ENCODE data around the gene ZER1.
A peak's percentile ranks its signal among the peaks of the same experiment; 100 is the strongest.
"Not testable (repeated sequence)": the region's sequence is repeated elsewhere in the genome, so short reads cannot be mapped to it uniquely, and the experiment has no call there.

ZER1 gene

DNA sequence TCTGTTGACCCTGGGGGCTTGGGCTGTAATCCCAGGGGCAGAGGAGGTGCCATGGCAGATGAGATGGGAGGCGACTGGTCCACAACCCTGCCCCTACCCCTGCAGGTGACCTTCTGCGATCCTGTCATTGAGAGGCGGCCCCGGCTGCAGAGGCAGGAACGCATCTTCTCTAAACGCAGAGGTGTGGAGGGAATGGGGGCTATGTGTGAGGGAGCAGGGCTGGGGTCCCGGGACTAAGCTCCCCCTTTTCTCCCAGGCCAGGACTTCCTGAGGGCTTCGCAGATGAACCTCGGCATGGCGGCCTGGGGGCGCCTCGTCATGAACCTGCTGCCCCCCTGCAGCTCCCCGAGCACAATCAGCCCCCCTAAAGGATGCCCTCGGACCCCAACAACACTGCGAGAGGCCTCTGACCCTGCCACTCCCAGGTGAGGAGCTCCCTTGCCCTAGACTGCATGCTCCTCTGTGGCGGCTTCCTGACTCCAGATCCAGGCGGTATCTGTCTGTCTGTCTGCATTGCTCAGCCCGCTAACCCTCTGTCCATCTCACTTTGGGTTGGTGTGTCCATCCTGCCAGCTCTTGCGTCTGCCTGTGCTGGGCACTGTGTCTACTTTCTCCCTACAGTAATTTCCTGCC is 57.7 kb downstream of the ZER1 start:
- no peak for DNase-seq

DNA sequence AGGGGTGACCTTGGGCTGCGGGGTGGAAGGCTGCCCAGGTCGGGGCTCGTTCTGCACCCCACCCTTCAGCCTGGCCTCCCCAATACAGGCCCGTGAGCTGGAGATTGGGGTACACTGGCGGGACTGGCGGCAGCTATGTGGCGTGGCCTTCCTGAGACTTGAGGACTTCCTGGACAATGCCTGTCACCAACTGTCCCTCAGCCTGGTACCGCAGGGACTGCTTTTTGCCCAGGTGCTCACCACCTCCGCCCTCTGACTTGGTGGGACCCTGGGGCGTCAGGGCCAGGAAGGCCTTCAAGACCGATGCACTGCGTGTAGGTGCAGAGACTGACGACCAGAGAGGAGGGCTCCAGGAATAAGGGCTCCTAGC is 58.3 kb downstream of the ZER1 start:
- DNase-seq = no peak

- no peak for DNase-seq
Measured at GRCh38 chr9:128712451-128713410, 59.0 kb downstream of the ZER1 start.

- no peak for DNase-seq
Measured at GRCh38 chr9:128707446-128707845, 64.3 kb downstream of the ZER1 start.

GRCh38 chr9:128706671-128707381 is 64.9 kb downstream of the ZER1 start:
- DNase-seq = no peak

DNA sequence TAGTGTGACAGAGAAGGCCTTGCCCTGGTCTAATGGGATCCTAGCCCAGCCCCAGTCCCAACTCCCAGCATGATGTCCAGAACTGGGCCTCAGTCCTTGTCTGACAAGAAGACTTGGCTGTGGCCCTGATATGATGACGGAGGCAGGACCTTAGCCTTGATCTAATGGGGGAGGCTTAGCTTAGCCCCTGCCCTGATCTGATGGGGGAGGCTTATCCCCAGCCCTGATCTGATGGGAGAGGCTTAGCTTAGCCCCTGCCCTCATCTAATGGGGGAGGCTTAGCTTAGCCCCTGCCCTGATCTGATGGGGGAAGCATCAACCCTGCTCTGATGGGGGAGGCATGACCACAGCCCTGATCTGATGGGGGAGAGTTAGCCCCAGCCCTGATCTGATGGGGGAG is 65.7 kb downstream of the ZER1 start:
- no peak for DNase-seq

DNA sequence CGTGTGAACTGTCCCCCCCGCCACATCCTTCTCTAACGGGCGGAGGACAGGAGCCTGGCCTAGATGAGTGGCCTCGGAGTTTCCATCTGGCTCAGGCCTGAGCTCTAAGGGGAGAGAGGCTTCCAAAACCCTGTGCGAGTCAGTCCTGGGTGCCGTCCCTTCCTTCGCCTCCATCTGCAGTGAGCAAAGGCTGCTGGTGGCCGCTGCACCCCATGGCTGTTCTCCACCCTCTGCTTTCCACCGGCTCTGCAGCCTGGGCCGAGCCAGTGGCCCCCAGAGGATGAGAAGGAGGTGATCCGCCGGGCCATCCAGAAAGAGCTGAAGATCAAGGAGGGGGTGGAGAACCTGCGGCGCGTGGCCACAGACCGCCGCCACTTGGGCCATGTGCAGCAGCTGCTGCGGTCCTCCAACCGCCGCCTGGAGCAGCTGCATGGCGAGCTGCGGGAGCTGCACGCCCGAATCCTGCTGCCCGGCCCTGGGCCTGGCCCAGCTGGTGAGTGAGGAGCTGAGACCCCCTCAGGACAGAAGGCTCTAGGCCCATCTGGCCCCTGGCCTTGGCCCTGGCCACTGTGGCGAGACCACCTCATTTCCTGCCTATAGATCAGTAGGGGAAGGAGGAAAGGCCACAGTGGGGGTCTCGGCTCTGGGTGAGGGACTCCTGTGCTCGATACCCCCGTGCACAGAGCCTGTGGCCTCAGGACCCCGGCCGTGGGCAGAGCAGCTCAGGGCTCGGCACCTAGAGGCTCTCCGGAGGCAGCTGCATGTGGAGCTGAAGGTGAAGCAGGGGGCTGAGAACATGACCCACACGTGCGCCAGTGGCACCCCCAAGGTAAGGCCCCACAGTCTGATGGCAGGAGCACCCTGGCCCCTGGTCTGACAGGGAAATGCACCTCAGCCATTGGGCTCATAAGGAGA is 66.4 kb downstream of the ZER1 start:
- DNase-seq = no peak

GRCh38 chr9:128704356-128704670 is 67.4 kb downstream of the ZER1 start:
- no peak for DNase-seq

DNA sequence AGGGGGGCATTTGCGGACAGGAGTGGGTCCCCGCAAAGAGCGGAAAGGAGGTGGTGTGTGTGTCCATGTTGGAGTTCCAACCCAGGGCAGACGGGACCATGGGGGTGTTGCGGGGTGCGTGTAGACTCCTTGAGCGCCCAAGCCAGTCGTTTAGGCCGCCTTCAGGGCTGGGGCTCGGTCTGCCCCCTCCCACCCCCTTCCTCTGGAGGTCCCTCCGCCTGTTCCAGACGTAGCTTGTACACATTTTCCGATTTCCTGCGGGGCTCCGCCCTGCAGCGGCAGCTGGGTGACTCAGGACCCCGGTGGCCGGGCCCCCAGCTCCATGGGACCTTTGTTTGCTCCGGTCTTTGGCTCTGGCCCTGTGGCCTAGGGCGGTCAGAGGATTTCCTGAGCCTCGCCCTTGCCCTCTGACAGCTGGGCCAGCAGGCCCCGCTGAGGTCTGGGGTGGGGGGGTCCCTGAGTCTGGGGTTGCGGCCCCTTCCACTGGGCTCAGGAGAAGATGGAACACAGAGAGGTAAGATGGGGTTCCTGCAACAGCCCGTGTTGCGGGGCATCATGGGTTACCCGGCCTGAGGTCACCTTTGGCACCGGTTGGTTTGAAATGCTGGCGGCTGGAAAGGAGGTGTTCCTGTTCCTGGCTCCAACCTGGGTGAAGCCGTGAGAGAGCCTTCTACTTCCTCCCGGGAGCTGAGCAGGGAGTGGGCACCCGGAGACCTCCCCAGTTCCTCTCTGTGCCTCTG is 67.9 kb downstream of the ZER1 start:
- no peak for DNase-seq

- DNase-seq = no peak
Measured at GRCh38 chr9:128702949-128703615, 68.6 kb downstream of the ZER1 start.

- DNase-seq = no peak
Measured at GRCh38 chr9:128702445-128702948, 69.2 kb downstream of the ZER1 start, which contains the start of gene PKN3. PKN3 (plus strand) TSS chr9:128702503; CDS start chr9:128702916, 413 bp downstream.

GRCh38 chr9:128701227-128701854 is 70.4 kb downstream of the ZER1 start:
- no peak for DNase-seq

DNA sequence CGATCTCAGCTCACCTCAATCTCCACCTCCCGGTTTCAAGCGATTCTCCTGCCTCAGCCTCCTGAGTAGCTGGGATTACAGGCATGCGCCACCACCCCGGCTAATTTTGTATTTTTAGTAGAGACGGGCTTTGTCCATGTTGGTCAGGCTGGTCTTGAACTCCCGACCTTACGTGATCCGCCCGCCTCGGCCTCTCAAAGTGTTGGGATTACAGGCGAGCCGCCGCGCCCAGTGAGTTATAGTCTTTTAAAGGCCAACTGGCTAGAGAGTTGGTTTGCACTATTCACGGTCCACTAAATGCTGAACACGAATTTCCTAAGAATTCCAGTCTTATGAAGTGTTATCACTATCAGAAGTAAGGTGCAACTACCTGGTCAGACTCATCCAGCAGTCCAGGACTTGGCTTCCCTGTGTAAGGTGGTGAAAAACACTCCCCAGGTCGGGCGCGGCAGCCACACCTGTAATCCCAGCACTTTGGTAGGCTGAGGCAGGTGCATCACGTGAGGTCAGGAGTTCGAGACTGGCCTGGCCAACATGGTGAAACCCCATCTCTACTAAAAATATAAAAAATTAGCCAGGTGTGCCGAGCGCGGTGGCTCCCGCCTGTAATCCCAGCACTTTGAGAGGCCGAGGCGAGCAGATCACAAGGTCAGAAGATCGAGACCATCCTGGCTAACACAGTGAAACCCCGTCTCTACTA is 72.5 kb downstream of the ZER1 start:
- DNase-seq = not testable (repeated sequence)

DNA sequence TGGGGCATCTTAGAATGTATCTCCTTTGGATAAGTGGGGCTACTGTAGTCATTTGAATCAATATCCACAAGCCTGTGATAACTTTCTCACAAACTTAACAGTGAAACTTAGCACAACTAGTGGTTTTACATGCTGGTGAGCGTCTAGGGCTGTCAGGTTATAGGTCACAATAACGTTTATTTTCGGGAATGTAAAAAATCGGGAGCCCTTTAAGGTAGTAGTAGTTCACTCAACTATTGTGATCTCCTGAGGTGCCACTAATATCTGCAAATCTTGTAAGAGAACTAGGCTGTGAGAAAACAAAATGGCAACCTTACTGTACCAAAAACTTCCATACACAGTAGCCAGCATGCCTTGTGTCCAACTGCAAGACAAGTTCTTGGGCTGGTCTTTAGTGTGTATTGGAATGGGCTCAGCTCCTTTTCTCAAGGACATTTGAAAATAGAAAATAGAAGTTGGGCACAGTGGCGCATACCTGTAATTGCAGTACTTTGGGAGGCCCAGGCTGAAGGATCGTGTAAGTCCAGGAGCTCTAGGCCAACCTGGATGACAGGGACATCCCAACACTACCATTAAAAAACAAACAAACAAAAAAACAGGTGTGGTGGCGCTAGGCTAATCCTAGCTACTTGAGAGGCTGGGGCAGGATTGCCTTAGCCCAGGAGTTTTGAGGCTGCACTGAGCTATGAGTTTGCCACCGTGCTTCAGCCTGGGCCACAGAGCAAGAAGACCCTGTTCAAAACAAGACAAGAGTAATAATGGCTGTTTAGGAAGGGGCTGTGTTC is 74.6 kb downstream of the ZER1 start:
- no peak for DNase-seq

GRCh38 chr9:128694344-128694743 is 77.4 kb downstream of the ZER1 start:
- no peak for DNase-seq

DNA sequence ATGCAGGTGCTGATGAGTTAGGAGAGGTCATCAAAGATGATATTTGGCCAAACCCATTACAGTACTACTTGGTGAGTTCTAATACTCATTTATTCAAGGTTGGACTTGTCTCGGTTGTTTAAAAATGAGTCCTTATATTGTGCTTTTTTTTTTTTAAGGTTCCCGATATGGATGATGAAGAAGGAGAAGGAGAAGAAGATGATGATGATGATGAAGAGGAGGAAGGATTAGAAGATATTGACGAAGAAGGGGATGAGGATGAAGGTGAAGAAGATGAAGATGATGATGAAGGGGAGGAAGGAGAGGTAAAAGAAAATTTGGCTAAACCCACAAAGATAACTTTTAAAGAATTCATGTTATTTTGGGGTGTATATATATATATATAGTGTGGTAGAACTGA is 78.0 kb downstream of the ZER1 start:
- DNase-seq = not testable (repeated sequence)

DNA sequence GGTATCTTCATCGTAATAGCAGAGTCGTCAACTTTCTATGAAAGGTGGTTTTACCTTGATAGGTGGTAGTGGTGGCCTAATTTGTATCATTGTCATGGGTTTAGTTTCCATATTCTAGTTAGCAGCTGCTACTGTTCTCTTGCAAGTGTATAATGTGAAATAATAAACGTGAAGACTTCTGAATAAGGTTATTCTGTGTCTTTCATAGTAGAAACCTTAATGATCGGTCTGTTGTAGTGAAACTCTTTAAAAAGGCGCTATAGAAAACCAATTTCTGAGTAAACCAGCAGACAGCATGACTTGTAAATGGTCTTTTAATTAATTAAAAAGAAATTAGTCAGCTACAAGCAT is 81.1 kb downstream of the ZER1 start:
- DNase-seq = no peak

- DNase-seq = peak; percentile 18
Measured at GRCh38 chr9:128689820-128690683, 81.7 kb downstream of the ZER1 start.
